Stimulated activated CD8-positive, alpha-beta memory T cell treated with anti-CD3 and anti-CD28 coated beads, Interleukin-12 subunit alpha, Interleukin-12 subunit beta, amount 100 ng/mL, for 4 hours (primary cell): Measurements from ENCODE around the gene BHLHA9.
"Not testable (repeated sequence)": the region's sequence is repeated elsewhere in the genome, so short reads cannot be mapped to it uniquely, and the experiment has no call there.

Experiments
- DNase-seq: peaks from one replicate; pipeline ENCODE4 v3.0.0-alpha.2; 2020; ENCODE audit warnings: low read depth

BHLHA9 gene

DNA sequence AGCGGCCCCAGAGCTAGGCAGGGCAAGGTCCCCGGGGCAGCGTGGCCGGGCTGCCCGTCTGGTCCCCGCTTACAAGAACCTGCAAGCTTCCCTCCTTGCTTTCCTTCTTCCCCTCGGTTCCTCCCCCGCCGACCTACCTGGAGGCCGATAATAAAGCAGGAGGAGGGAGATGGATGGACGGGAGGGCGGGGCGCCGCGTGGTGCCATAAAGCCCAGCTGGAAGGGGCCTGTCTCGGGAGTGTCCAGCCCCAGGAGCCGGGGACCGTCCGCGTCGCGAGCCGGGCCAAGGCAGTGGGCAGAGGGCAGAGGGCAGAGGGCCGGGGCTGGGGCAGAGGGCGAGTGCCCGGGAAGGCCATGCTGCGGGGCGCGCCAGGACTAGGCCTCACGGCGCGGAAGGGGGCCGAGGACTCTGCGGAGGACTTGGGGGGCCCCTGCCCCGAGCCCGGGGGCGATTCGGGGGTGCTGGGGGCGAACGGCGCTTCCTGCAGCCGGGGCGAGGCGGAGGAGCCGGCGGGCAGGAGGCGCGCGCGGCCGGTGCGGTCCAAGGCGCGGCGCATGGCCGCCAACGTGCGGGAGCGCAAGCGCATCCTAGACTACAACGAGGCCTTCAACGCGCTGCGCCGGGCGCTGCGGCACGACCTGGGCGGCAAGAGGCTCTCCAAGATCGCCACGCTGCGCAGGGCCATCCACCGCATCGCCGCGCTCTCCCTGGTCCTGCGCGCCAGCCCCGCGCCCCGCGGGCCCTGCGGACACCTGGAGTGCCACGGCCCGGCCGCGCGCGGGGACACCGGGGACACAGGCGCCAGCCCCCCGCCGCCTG, at the start of gene BHLHA9:
BHLHA9 (plus strand) TSS at position 235 of the 820 bp plus-strand sequence; CDS start at position 355, 120 bp downstream.
- DNase-seq: no peak

DNA sequence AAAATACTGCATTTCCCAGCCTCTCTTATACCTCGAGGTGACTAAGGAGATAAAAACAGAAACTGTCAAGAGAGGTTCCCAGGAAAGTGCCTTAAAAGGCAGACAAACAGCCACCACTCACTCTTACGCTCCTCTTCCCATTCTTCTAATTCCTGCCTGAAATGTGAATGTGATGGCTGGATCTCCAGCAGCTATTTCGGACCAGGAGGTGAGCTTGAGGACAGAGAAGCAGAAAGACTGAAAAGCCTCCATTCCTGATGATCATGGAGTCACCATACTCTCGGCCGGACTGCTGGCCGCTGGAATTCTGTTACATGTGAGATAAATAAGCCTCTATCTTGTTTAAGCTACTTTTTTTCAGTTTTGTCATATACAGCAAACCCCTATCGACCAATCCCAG, 49.0 kb upstream of the BHLHA9 start:
- DNase-seq: no peak

DNA sequence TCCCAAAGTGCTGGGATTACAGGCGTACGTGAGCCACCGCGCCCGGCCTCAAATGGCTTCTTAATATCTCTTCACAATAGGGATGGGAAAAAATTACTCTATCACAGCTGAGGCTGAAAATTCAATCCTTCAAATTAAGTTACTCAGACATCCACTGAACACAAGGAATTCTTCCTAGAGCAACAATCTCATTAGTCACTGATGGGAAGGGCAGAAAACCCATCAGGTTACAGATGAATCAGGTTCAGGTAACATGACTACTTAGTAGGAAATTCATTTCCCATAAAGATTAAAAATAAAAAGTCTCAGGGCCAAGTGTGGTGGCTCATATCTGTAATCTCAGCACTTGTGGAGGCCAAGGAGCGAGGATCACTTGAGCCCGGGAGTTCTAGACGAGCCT, 47.9 kb upstream of the BHLHA9 start:
- no peak for DNase-seq

DNA sequence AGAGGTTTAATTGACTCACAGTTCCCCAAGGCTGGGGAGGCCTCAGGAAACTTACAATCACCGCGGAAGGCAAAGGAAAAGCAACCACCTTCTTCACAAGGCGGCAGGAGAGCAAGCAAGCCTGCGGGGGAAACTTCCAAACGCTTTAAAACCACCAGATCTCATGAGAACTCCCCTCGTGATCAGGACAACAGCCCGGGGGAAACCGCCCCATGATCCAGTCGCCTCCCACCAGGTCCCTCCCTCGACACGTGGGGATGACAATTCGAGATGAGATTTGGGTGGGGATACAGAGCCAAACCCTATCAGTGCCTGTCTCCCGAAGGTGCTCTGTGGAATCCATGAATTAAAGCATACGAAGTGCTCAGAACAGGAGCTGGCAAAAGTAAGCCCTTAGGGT, 46.6 kb upstream of the BHLHA9 start:
- DNase-seq: no peak

DNA sequence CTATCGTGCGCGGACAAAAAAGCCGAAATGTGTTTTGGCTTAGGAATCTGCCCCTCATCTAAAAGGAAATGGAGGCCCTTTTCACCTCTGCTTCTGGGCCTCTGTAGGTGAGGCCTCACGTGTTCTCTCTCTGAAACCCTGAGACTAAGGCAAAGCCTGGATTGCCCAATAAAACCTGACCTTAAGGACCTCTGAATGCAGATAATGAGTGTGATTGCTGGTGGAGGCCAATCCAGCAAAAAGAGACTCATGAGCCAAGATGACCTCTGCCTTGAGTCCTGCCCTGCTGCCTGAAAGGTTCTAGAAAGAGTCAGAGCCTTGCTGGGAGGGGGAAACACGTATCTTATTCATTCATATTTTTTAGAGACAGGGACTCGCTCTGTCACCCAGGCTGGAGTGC, 45.9 kb upstream of the BHLHA9 start:
- DNase-seq: no peak

DNA sequence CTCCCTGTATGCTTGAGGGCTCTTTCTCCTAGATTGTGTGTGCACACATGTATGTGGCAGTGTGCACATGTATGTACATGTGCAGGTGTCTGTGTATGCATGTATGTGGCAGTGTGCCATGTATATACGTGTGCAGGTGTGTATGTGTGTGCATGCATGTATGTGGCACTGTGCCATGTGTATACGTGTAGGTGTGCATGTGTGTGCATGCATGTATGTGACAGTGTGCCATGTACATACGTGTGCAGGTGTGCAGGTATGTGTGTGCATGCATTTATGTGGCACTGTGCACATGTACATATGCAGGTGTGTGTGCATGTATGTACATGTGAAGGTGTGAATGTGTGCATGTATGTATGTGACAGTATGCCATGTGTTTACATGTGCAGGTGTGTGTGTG, 43.9 kb upstream of the BHLHA9 start:
- DNase-seq: no peak

DNA sequence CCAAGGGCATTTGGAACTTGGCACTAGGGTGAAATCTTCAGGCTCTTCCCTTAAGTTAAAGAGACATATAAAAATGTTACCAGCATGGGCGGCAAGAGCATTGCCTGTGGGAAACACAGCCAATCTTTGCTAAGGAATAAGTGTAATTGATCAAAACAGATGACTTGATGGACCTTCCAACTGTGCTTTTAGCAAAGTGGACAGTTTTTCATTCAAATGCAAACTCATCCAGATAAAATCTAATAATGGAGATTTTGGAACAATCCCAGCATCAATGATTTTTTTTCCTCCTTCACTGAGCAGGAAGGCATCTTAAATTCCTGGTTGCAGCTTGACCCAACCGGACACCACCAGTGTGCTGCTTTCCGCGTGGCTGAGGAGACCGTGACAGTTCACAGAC, 42.9 kb upstream of the BHLHA9 start:
- DNase-seq: no peak

DNA sequence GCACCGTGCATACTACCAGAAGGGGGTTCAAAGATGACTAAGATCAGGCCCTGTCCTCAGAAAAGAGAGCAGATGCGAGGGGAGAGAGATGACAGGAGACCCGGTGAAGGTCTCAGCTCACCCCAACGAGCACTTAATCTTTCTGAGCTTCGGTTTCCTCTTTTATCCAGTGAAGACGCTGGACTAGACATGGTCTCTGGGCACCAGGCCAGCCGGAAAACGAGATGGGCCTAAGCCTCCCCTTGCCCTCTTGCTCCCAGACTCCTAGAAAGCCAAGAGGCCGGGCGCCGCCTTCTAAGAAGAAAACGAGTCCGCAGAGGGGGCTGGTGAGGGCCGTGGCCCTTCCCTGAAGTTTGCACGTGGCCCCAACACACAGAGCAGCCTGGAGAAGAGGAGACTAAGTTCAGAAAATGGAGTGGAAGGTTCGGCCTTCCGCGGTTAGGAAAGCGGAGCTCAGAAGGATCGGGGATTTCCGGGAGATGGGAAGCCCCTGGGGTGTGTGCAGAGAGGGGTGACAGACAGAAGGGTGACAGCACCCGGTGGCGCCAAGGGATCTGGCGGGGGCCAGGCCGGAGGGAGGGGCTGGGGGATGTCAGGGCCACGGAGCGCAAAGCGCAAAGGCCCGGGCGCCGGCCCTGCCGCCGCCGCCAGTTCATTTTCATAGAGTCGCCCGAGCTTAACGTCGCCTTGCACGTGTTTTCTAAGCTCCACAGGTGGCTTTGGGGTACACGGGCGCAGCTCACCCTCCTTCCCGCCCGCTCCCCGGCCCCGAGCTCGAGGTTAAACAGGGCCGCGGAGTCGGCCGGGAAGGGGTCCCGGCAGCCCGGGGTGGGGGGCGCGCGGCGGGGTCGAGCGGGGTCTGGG, 42.1 kb upstream of the BHLHA9 start:
- DNase-seq: peak; percentile 6

DNA sequence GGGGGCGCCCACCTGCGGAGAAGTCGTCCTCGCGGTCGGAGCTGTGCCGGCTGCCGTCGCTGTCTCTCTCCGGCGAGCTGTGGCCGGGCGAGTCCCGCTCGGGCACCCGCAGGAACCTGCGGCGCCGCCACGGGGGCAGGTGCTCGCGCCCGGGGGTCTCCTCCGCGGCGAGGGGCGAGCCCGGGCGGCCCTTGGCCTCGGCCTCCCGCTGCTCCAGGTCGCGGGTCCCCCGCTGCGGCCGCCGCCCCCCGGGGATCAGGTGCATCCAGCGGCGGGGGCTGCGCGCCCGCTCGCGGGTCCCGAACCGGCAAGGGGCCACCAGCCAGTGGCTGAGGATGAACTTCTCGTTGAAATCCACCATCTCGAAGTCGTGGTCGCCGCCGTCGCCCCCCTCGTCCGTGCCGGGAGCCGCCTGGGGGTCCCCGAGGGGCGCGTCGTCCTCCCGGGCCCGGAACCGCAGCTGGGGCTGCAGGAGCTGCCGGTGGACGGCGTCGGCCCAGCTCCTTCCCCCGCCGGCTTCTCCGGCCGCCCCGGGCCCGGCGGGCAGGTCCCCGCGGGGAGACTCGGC, 41.4 kb upstream of the BHLHA9 start:
- DNase-seq: no peak

DNA sequence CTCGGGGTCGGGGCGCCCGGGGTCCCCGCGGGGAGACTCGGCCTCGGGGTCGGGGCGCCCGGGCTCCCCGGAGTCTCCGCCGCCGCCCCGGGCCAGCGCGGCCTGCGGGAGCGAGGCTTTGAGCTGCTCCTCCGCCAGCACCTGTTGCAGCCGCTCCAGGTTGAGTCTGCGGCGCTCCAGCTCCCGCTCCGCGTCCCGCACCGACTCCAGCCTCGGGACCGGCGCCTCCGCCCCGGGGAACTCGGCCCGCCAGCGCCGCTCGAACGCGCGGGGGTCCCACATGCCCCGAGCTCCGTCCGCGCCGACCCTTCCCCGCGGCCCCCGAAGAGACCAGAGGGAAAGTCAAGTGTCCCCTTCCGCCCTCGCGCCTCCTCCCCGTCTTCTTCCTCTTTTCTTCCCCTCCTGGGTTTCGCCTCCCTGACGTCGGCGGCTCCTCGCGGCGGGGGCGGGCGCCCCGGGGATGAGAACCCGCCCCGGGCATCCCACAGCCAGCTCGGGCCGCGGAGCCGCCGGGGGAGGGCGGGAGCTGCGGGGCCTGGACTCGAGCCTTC, 40.8 kb upstream of the BHLHA9 start:
- peak; percentile 37 for DNase-seq

DNA sequence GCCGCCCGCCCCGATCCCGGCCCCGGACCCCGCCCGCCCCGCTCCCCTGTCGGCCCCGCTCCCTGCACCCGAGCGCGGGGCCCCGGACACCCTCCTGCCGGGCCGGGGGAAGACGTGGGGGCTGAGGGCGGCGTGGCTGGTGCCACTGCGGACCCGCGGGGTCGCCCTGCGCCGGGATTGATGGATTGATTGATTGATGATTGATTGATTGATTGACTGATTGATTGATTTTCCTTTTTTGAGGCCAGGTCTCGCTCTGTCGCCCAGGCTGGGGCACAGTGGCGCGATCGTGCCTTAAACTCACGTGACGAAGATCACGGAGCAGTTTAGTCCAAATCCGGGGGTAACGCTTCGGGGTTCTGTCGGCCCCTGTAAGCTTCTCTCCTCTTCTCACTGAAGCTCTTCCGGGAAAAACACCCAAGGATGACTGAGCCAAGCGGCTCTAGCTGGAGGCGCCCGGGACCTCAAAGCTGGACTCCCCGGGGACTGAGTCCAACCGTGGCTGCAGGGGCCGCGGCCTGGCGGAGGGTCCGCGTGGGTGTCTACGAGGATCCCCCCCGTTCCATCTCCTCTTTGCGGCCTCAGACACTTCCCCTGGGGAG, 40.2 kb upstream of the BHLHA9 start:
- DNase-seq: no peak

DNA sequence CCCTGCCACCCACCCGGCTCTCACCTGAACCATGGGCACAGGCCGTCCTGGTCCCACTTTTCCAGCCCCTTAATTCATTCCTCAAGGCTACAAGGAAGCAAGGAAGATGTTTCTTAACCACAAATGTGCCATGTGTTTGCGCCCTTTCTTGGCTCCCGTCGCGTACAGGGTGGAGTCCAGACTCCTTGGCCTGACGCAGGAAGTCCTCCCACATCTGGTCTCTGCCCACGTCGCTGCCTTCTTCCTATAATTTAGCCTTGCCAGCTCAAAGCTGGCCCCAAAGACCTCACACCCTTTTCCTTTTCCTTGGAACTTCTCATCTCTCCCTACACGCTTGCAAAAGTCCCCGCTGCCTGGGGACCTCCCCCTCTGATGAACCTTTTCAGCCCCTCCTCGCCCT, 38.8 kb upstream of the BHLHA9 start:
- no peak for DNase-seq

DNA sequence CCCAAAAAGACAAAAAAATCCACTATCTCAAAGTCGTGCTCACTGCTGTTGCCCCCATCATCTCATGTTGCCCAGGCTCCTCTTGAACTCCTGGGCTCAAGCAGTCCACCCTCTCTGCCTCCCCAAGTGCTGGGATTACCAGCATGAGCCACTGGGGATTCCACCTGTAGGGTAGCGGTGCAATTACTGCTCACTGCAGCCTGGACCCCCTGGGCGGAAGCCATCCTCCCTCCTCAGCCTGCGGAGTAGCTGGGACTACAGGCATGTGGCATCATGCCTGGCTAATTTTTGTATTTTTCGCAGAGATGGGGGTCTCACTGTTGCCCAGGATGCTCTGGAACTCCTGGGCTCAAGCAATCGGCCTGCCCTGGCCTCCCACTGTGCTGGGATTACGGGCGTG, 37.9 kb upstream of the BHLHA9 start:
- DNase-seq: no peak

DNA sequence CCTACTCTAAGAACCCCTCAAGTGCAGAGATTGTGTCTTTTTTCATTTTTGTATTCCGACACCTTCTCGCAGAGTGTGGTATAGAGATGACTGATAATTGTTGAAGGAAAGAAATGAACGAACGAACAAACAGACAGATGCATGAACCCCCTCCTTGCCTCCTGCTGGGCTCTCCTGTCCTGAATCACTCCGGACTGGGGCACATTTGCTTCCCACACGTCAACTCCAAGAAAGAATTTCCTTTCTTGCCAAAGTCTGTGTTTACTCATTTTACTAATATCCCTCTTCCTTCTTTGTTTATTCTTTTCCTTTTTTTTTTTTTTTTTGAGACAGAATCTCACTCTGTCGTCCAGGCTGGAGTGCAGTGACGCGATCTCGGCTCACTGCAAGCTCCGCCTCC, 37.5 kb upstream of the BHLHA9 start:
- DNase-seq: no peak

DNA sequence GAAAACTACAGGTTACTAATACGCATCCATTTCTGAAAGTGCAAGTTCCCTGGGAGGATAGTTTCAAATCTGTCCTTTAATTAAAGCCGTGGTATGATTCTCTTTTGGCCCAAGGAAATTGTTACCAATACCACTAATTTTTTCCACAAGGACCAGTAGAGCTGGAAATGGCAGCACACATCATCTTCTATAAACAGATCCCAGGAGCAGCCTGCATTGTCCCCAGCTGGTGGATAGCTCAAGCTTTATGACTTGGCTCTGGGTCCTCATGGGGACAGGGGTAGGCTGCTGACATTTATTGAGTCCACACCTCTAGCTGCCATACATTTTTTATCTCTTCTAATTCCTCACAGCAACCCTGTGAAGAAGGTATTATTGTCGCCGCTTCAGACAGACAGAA, 35.8 kb upstream of the BHLHA9 start:
- DNase-seq: no peak

DNA sequence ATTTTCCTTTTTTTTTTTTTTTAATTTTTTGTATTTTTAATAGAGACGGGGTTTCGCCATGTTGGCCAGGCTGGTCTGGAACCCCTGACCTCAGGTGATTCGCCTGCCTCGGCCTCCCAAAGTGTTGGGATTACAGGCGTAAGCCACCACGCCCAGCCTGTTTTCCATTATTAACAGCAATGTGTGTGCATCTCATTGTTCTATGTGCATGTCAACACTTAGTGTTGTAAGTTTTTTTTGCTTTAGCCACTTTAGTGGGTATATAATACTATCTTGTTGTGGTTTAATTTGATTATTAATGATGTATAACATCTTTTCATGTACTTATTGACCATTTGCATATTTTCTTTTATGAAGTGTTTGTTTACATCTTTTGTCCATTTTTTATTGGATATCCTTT, 32.8 kb upstream of the BHLHA9 start:
- DNase-seq: no peak

DNA sequence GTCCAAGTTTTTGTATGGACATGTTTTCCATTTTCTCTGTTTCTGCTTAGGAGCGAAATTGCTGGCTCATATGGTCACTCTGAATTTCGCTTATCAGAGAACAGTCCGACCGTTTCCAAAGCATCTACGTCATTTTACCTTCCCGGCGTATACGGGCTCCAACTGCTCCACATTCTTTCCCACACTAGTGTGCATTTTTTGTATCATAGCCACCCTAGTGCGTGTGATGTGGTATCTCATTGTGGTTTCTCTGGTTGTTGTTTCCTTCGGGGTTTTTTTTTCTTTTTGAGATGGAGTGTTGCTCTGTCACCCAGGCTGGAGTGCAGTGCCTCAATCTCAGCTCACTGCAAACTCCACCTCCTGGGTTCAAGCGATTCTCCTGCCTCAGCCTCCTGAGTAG, 31.0 kb upstream of the BHLHA9 start:
- no peak for DNase-seq

DNA sequence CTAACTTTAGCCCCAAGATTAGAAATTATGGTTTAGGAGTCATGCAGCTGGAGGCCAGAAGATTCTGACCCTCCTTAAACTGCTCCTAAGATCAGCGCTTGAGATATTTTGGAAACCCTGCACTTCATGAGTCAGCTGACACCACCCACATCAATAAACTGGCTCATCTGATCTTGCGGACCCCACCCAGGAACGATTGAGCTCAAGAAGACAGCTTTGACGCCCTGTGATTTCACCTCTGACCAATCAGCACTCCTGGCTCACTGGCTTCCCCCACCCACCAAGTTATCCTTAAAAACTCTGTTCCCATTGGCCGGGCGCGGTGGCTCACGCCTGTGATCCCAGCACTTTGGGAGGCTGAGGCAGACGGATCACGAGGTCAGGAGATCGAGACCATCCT, 29.8 kb upstream of the BHLHA9 start:
- not testable (repeated sequence) for DNase-seq

DNA sequence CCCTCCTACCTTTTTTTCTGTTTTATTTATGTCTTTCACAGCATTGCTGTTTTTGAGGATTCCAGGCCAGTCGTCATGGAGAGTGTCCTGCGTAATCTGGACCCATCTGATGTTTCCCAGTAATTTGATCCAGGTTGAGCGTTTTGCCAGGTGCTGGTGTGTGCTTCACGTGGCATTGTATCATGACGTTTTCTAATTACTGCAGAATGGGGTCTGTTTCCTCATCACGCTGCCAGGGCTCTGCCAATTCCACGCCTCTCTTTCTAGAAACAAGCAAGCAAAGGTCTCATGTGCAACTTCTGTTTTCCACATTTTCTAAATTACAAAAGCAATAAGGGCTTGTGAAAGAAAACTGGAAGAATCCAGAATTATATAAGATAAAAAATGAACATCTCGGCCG, 28.3 kb upstream of the BHLHA9 start:
- no peak for DNase-seq

DNA sequence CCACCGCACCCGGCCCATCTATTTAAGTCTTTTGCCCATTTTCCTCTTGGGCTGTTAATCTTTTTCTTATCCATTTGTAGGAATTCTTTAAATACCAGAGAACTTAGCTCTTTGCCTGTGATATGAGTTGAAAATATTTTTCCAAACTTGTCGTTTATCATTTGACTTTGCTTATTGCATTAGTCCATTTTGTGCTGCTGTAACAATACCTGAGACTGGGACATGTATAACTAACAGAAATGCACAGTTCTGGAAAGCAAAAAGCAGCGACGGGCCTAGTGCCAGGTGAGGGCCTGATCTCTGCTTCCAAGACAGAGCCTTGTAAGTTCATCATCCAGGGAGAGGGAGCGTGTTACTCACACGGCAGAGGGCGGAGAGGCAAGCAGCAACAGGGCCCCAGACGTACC, 25.6 kb upstream of the BHLHA9 start:
- DNase-seq: no peak

DNA sequence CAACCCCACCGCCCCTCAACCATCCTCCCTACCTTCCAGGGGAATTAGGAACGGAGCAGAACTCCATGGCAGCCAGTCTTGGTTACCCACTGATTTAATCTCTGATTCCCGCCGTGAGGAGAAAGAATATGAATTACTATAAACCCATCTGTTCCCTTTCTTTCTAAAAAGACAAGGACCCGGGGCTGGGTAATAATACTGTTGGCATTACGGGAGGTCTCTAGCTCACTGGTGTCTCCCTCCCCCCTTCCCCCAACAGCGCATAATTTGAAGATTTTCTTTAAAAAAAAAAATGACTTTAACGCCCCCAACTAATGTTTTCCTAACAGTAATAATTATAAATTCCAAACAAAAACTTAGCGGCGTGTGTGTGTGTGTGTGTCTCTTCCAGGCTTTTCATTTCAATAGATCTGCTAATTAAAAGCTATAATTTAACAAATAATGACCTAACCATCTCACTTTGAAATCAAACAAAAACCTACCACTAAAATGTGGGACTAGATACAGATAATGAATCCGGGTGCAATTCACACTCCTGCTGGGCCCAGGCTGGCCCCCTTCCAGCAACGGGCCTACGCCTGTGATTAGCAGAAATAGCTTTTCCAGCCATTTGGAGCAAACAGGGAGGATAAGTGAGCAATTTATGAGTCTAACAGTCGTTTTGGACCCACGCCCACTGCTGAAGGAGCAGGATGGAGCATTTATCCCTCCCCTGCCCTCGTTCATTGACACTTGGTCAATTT, 18.2 kb upstream of the BHLHA9 start:
- no peak for DNase-seq

DNA sequence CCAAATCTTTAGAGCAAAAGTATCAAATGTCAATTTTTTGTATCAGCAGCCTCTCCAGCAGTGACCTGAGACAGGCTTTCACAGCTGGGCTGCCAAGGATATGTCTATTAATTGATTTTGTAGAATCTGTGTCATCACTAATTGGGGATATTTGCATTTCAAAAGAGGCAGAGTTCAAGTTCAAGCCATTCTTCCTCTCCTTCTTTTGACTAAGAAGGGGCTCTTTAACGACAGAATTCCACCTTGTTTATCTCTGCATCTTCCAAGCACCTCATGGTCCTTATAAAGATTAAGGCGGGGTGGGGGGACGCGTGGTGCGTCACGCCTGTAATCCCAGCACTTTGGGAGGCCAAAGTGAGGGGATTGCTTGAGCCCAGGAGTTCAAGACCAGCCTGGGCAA, 15.2 kb upstream of the BHLHA9 start:
- no peak for DNase-seq
